ENCODE measurements around the gene COMP. TPM values are rescaled to one million over a fixed set of nuclear protein-coding genes. Genes with fewer than 3 reads are reported as not detected.
"Not testable (repeated sequence)": the region's sequence is repeated elsewhere in the genome, so short reads cannot be mapped to it uniquely, and the experiment has no call there.

Gene COMP
- total RNA-seq, 1 experiment from 2014 or later, result 0.69 TPM

DNA sequence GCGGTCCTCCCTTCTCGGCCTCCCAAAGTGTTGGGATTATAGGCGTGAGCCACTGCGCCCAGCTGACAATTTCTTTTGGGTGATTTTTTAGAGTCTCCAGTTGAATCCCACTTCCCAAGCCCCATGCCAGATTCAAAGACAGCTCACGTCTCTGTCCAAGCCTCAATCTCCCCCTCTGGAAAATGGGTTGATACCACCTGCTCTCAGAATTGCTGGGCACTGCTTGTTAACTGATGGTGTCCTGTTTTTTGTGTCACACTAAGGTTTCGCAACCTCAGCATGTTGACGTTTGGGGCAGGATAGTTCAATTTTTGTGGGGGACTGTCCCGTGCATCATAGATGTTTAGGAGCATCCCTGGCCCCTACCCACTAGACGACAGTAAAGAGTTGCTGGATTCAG is 26.5 kb upstream of the COMP start:
- POLR2A ChIA-PET, result no interaction called here

DNA sequence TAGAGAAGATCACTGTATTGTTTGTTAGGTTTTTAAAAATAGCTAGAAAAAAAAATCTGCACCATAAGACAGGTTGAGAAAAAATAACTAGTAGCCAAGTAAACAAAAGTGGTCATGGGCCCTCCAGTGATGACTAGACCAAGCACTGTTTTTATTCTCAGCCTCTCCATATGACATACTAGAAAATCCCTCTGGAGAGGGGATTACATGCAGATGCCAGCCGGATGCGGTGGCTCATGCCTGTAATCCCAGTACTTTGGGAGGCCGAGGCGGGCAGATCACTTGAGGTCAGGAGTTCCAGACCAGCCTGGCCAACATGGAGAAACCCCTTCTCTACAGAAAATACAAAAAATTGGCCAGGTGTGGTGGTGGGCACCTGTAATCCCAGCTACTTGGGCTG is 25.5 kb upstream of the COMP start:
- in situ Hi-C loops (cut with HindIII; ENCODE audit: low pct_unique_long_range_greater_than_20kb, low sequenced_read_pairs); DNase-seq (ENCODE audit: low read depth, low spot score); H3K27ac ChIP-seq (ENCODE audit: low read length); BruUV-seq (replicated peaks); ATAC-seq; H3K4me3 ChIP-seq (ENCODE audit: low read depth in 2 of 2, low read length in 2 of 2); H3K9me3 ChIP-seq (ENCODE audit: control insufficient read depth, insufficient read depth, low read depth, low read length); H3K4me1 ChIP-seq (ENCODE audit: control insufficient read depth, insufficient read depth, low read length); POLR2A ChIA-PET; H3K27me3 ChIP-seq (ENCODE audit: control insufficient read depth, insufficient read depth, low read length); CTCF ChIA-PET; intact Hi-C loops (cut with micrococcal nuclease; ENCODE audit: unreplicated experiment); H3K36me3 ChIP-seq (ENCODE audit: control insufficient read depth, insufficient read depth, low read length): not testable (repeated sequence)

More for the DNA sequence above, 26.5 kb upstream of the COMP start:
- Histone ChIP-seq H3K4me3 (ENCODE audit: low read depth in 2 of 2, low read length in 2 of 2) (no peak overlapping the region), H3K36me3 (ENCODE audit: control insufficient read depth, insufficient read depth, low read length) (no peaks in the 10 kb centered on the region), H3K27me3 (ENCODE audit: control insufficient read depth, insufficient read depth, low read length) (no peaks in the 10 kb centered on the region), H3K27ac (ENCODE audit: low read length) (no peak overlapping the region), H3K4me1 (ENCODE audit: control insufficient read depth, insufficient read depth, low read length) (no peaks in the 10 kb centered on the region), H3K9me3 (ENCODE audit: control insufficient read depth, insufficient read depth, low read depth, low read length) (no peaks in the 10 kb centered on the region)
- BruUV-seq (replicated peaks), result no TSS peak
- DNase-seq (ENCODE audit: low read depth, low spot score), result no peak
- ATAC-seq, result no peak
- intact Hi-C loops (cut with micrococcal nuclease; ENCODE audit: unreplicated experiment), result no loop called here
- no peak for TF ChIP-seq TCF7L2 (IDR thresholded peaks at IDR 0.05; ENCODE audit: low read depth, low read length)
- TF ChIP-seq SIN3A (IDR thresholded peaks at IDR 0.05; ENCODE audit: borderline replicate concordance, insufficient read depth, low read depth, low read length), result no peak
- TF ChIP-seq, protein P1, sequence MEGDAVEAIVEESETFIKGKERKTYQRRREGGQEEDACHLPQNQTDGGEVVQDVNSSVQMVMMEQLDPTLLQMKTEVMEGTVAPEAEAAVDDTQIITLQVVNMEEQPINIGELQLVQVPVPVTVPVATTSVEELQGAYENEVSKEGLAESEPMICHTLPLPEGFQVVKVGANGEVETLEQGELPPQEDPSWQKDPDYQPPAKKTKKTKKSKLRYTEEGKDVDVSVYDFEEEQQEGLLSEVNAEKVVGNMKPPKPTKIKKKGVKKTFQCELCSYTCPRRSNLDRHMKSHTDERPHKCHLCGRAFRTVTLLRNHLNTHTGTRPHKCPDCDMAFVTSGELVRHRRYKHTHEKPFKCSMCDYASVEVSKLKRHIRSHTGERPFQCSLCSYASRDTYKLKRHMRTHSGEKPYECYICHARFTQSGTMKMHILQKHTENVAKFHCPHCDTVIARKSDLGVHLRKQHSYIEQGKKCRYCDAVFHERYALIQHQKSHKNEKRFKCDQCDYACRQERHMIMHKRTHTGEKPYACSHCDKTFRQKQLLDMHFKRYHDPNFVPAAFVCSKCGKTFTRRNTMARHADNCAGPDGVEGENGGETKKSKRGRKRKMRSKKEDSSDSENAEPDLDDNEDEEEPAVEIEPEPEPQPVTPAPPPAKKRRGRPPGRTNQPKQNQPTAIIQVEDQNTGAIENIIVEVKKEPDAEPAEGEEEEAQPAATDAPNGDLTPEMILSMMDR (IDR thresholded peaks at IDR 0.05), result no peak
- TF ChIP-seq, protein P2, sequence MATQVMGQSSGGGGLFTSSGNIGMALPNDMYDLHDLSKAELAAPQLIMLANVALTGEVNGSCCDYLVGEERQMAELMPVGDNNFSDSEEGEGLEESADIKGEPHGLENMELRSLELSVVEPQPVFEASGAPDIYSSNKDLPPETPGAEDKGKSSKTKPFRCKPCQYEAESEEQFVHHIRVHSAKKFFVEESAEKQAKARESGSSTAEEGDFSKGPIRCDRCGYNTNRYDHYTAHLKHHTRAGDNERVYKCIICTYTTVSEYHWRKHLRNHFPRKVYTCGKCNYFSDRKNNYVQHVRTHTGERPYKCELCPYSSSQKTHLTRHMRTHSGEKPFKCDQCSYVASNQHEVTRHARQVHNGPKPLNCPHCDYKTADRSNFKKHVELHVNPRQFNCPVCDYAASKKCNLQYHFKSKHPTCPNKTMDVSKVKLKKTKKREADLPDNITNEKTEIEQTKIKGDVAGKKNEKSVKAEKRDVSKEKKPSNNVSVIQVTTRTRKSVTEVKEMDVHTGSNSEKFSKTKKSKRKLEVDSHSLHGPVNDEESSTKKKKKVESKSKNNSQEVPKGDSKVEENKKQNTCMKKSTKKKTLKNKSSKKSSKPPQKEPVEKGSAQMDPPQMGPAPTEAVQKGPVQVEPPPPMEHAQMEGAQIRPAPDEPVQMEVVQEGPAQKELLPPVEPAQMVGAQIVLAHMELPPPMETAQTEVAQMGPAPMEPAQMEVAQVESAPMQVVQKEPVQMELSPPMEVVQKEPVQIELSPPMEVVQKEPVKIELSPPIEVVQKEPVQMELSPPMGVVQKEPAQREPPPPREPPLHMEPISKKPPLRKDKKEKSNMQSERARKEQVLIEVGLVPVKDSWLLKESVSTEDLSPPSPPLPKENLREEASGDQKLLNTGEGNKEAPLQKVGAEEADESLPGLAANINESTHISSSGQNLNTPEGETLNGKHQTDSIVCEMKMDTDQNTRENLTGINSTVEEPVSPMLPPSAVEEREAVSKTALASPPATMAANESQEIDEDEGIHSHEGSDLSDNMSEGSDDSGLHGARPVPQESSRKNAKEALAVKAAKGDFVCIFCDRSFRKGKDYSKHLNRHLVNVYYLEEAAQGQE (IDR thresholded peaks at IDR 0.05; ENCODE audit: insufficient read depth in 1 of 2, low read depth in 2 of 2, low read length in 1 of 2), result no peak
- TF ChIP-seq POLR2AphosphoS5 (IDR thresholded peaks at IDR 0.05; ENCODE audit: low read depth, low read length), result no peak
- CTCF ChIA-PET, result no interaction called here
- in situ Hi-C loops (cut with HindIII; ENCODE audit: low pct_unique_long_range_greater_than_20kb, low sequenced_read_pairs), result no loop called here

DNA sequence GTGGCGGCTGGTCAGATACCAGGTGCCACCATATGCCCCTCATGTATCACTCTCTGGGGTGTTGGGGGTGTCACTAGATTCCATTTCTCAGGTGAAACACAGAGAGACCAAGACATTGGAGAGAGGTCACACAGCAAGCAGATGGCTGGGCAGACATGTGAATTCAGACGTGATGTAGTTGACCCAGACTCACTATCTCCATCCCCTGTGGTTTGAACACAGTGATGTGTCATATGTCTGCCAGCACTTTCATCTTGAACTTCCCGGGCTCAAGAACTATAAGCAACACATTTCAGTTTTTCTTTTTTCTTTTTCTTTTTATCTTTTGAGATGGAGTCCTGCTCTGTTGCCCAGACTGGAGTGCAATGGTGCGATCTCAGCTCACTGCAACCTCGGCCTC is 24.6 kb upstream of the COMP start:
- ATAC-seq (no peak), DNase-seq (ENCODE audit: low read depth, low spot score) (no peak)
- ChIA-PET CTCF (no interaction called here), POLR2A (no interaction called here)
- intact Hi-C loops (cut with micrococcal nuclease; ENCODE audit: unreplicated experiment), result no loop called here
- Histone ChIP-seq H3K4me1 (ENCODE audit: control insufficient read depth, insufficient read depth, low read length) (no peaks in the 10 kb centered on the region), H3K27me3 (ENCODE audit: control insufficient read depth, insufficient read depth, low read length) (no peaks in the 10 kb centered on the region), H3K27ac (ENCODE audit: low read length) (no peak overlapping the region), H3K36me3 (ENCODE audit: control insufficient read depth, insufficient read depth, low read length) (no peaks in the 10 kb centered on the region), H3K9me3 (ENCODE audit: control insufficient read depth, insufficient read depth, low read depth, low read length) (no peaks in the 10 kb centered on the region), H3K4me3 (ENCODE audit: low read depth in 2 of 2, low read length in 2 of 2) (no peak overlapping the region)
- TF ChIP-seq, protein P1 (IDR thresholded peaks at IDR 0.05), result no peak
- TF ChIP-seq POLR2AphosphoS5 (IDR thresholded peaks at IDR 0.05; ENCODE audit: low read depth, low read length) (no peak), SIN3A (IDR thresholded peaks at IDR 0.05; ENCODE audit: borderline replicate concordance, insufficient read depth, low read depth, low read length) (no peak), TCF7L2 (IDR thresholded peaks at IDR 0.05; ENCODE audit: low read depth, low read length) (no peak)
- TF ChIP-seq, protein P2 (IDR thresholded peaks at IDR 0.05; ENCODE audit: insufficient read depth in 1 of 2, low read depth in 2 of 2, low read length in 1 of 2), result no peak
- no TSS peak for BruUV-seq (replicated peaks)
- in situ Hi-C loops (cut with HindIII; ENCODE audit: low pct_unique_long_range_greater_than_20kb, low sequenced_read_pairs), result no loop called here
